Brain microvascular endothelial cell (primary cell): ENCODE results near the gene GGPS1.

ENCODE experiments used
- DNase-seq: peaks from one replicate; pipeline ENCODE4 v3.0.0-alpha.2; 2020
- H3K27ac ChIP-seq: fragments of 250-450 bp; sonication (Bioruptor Pico); 2 replicates; pipeline ENCODE4 v1.5.1; 2020; ENCODE audit warnings: mild to moderate bottlenecking, moderate library complexity
- H3K27me3 ChIP-seq: fragments of 250-450 bp; sonication (Bioruptor Pico); replicated peaks from 2 replicates; pipeline ENCODE4 v1.5.1; 2020; ENCODE audit warnings: mild to moderate bottlenecking
- H3K36me3 ChIP-seq: fragments of 250-450 bp; sonication (Bioruptor Pico); replicated peaks from 2 replicates; pipeline ENCODE4 v1.5.1; 2020; ENCODE audit warnings: mild to moderate bottlenecking
- H3K4me3 ChIP-seq: 2 replicates; pipeline ENCODE4 v1.5.1; 2011; ENCODE audit warnings: low read depth, mild to moderate bottlenecking, control low read depth, low read length, moderate library complexity
- CTCF ChIP-seq: IDR thresholded peaks from 2 replicates; pipeline ENCODE4 v1.5.1; 2011; ENCODE audit warnings: low read depth, mild to moderate bottlenecking, moderate library complexity, low read length, control low read depth, inconsistent platforms; ENCODE audit errors: missing control alignments
- in situ Hi-C: cut with HindIII; loops from 2 replicates; pipeline ENCODE4 v1.10.0; 2017; ENCODE audit warnings: low sequenced_read_pairs, low pct_ligation_motif_present

GGPS1 gene

GRCh38 chr1:235320521-235321179, 7.7 kb upstream of the GGPS1 start:
- H3K27ac ChIP-seq, result no peak overlapping the region
- peaks cover 2% of the 10 kb centered on the region for H3K36me3 ChIP-seq
- H3K27me3 ChIP-seq, result no peaks in the 10 kb centered on the region
- no peak for DNase-seq
- in situ Hi-C loops, result no loop called here
- H3K4me3 ChIP-seq, result no peak overlapping the region
- no peak for TF ChIP-seq CTCF

GRCh38 chr1:235324296-235324695, 4.1 kb upstream of the GGPS1 start:
- no peak for TF ChIP-seq CTCF
- peaks cover 2% of the 10 kb centered on the region for H3K36me3 ChIP-seq
- no peak overlapping the region for H3K4me3 ChIP-seq
- in situ Hi-C loops, result no loop called here
- H3K27ac ChIP-seq, result no peak overlapping the region
- DNase-seq, result no peak
- H3K27me3 ChIP-seq, result no peaks in the 10 kb centered on the region

- TF ChIP-seq CTCF, result no peak
- peaks cover 2% of the 10 kb centered on the region for H3K36me3 ChIP-seq
- peak overlapping the region; percentile 13 for H3K4me3 ChIP-seq
- in situ Hi-C loops, result no loop called here
- DNase-seq, result no peak
- no peak overlapping the region for H3K27ac ChIP-seq
- no peaks in the 10 kb centered on the region for H3K27me3 ChIP-seq
These were observed 3.2 kb upstream of the GGPS1 start for GRCh38 chr1:235325139-235325538.

- Histone ChIP-seq H3K4me3 (peak overlapping the region; percentile 94), H3K36me3 (peaks cover 2% of the 10 kb centered on the region), H3K27ac (no peak overlapping the region), H3K27me3 (no peaks in the 10 kb centered on the region)
- in situ Hi-C loops, result no loop called here
- no peak for DNase-seq
- TF ChIP-seq CTCF, result no peak
These were observed 2.5 kb upstream of the GGPS1 start for GRCh38 chr1:235325854-235326253.

GRCh38 chr1:235326719-235327558, 1.4 kb upstream of the GGPS1 start:
- in situ Hi-C loops, result no loop called here
- H3K27me3 ChIP-seq, result no peaks in the 10 kb centered on the region
- no peak for TF ChIP-seq CTCF
- H3K4me3 ChIP-seq, result peak overlapping the region; percentile 94
- DNase-seq, result no peak
- peaks cover 2% of the 10 kb centered on the region for H3K36me3 ChIP-seq
- H3K27ac ChIP-seq, result peak overlapping the region; percentile 93
